Chondrocyte (in vitro differentiated cells): ENCODE data around the gene ARL2BP. TPM values are rescaled to one million over a fixed set of nuclear protein-coding genes. Genes with fewer than 3 reads are reported as not detected.

Experiments used
- DNase-seq: peaks from one replicate; pipeline ENCODE4 v3.0.0; 2021; ENCODE audit warnings: mixed read lengths, low spot score
- H3K27ac Mint-ChIP-seq: one replicate; pipeline ENCODE4 v1.8.0; 2021; ENCODE audit warnings: mild to moderate bottlenecking, moderate library complexity, mixed read lengths; ENCODE audit not compliant: unreplicated experiment
- H3K27me3 Mint-ChIP-seq: 2 replicates; pipeline ENCODE4 v1.8.0; 2021; ENCODE audit warnings: low read depth, mixed read lengths
- H3K36me3 Mint-ChIP-seq: 2 replicates; pipeline ENCODE4 v1.8.0; 2021; ENCODE audit warnings: low read depth, mixed read lengths
- H3K4me1 Mint-ChIP-seq: 2 replicates; pipeline ENCODE4 v1.8.0; 2021; ENCODE audit warnings: low read depth, mild to moderate bottlenecking, mixed read lengths
- H3K4me3 Mint-ChIP-seq: one replicate; pipeline ENCODE4 v1.8.0; 2021; ENCODE audit warnings: mild to moderate bottlenecking, moderate library complexity, mixed read lengths; ENCODE audit not compliant: unreplicated experiment
- H3K9me3 Mint-ChIP-seq: 2 replicates; pipeline ENCODE4 v1.8.0; 2021; ENCODE audit warnings: low read depth, mixed read lengths
- total RNA-seq: library from RNA; stranded (reverse); gene quantifications from 3 replicates; pipeline ENCODE4 v1.2.1, GENCODE V29; 2021
- TF ChIP-seq, protein P1 (sequence below): fragments of 200-600 bp; sonication (generic); IDR thresholded peaks from 2 replicates; pipeline ENCODE4 v1.5.0; 2021; ENCODE audit warnings: antibody characterized with exemption, mild to moderate bottlenecking, moderate library complexity

Gene ARL2BP
- total RNA-seq, 1 donor from 2014 or later = 69.5 TPM

- no peaks in the 10 kb centered on the region for H3K27me3 Mint-ChIP-seq
- no peak overlapping the region for H3K4me3 Mint-ChIP-seq
- no peak for DNase-seq
- H3K36me3 Mint-ChIP-seq = peaks cover 34% of the 10 kb centered on the region
- no peaks in the 10 kb centered on the region for H3K9me3 Mint-ChIP-seq
- no peak overlapping the region for H3K27ac Mint-ChIP-seq
- TF ChIP-seq, protein P1, sequence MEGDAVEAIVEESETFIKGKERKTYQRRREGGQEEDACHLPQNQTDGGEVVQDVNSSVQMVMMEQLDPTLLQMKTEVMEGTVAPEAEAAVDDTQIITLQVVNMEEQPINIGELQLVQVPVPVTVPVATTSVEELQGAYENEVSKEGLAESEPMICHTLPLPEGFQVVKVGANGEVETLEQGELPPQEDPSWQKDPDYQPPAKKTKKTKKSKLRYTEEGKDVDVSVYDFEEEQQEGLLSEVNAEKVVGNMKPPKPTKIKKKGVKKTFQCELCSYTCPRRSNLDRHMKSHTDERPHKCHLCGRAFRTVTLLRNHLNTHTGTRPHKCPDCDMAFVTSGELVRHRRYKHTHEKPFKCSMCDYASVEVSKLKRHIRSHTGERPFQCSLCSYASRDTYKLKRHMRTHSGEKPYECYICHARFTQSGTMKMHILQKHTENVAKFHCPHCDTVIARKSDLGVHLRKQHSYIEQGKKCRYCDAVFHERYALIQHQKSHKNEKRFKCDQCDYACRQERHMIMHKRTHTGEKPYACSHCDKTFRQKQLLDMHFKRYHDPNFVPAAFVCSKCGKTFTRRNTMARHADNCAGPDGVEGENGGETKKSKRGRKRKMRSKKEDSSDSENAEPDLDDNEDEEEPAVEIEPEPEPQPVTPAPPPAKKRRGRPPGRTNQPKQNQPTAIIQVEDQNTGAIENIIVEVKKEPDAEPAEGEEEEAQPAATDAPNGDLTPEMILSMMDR = no peak
- H3K4me1 Mint-ChIP-seq = no peaks in the 10 kb centered on the region
Measured at GRCh38 chr16:57229079-57229478, 16.0 kb upstream of the ARL2BP start.

DNA sequence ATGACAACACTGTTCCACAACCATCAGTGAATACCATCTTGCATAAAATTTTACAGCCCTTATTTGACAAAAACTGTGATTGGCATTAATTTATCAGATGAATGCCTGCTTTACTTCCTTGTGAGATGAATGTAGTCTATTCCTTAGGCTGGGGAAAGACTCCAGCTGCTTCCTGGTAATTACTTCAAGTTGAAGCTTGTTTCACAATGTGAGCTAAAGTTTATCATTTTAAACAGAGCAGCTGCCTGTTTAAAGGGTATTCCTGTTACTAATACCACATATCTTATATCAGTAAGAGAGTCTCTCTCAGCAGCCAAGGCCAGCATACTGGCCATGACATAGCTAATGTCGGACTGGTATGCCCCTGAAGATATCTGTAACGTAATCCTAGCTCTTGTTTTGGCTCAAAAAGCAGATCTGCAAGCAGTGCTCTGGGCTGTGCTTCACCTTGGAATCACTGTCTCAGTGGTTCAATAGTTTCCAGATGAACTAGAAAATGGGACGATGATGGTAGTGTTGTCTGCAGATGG, 13.2 kb upstream of the ARL2BP start:
- no peak overlapping the region for H3K27ac Mint-ChIP-seq
- H3K27me3 Mint-ChIP-seq = no peaks in the 10 kb centered on the region
- H3K4me3 Mint-ChIP-seq = no peak overlapping the region
- H3K9me3 Mint-ChIP-seq = no peaks in the 10 kb centered on the region
- H3K36me3 Mint-ChIP-seq = peaks cover 39% of the 10 kb centered on the region
- TF ChIP-seq, protein P1 = no peak
- no peaks in the 10 kb centered on the region for H3K4me1 Mint-ChIP-seq
- no peak for DNase-seq

DNA sequence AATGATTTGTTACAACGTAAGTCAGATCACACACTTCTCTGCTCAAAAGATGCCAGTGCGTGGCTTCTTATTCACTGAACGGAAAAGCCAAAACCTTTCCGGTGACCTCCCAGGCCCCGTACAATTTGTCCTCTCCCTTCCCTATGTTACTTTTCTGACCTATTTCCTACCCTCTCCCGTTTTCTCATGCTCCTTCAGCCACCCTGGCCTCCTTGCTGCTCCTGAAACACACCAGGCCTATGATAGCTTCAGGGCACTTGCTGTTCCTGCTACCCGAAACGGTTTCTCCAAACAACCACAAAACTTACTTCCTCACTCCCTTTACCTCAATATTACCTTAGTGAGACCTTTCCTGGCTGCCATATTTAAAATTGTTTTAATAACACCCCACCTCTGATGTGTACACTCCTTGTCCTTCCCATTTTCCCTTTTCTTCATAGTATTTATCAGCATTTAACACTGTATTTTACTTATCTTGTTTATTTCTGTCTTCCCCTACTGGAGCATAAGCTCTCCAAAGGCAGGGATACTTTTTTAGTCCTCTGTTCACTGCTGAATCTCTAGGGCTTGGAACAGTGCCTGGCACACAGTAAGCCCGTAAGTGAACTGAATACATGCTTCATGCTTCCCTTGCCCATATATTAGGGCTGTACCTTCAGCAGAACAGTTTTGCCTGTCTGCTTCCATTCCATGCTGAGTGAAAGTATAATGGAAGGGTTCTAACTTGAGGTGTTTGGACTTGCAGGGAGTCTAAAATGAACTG, 10.9 kb upstream of the ARL2BP start:
- H3K4me1 Mint-ChIP-seq = no peaks in the 10 kb centered on the region
- no peaks in the 10 kb centered on the region for H3K27me3 Mint-ChIP-seq
- TF ChIP-seq, protein P1 = no peak
- no peak for DNase-seq
- no peaks in the 10 kb centered on the region for H3K9me3 Mint-ChIP-seq
- no peak overlapping the region for H3K27ac Mint-ChIP-seq
- H3K36me3 Mint-ChIP-seq = peaks cover 35% of the 10 kb centered on the region
- no peak overlapping the region for H3K4me3 Mint-ChIP-seq

GRCh38 chr16:57234707-57235092, 10.4 kb upstream of the ARL2BP start:
- no peaks in the 10 kb centered on the region for H3K4me1 Mint-ChIP-seq
- H3K27me3 Mint-ChIP-seq = no peaks in the 10 kb centered on the region
- DNase-seq = no peak
- no peak overlapping the region for H3K27ac Mint-ChIP-seq
- no peaks in the 10 kb centered on the region for H3K9me3 Mint-ChIP-seq
- H3K4me3 Mint-ChIP-seq = no peak overlapping the region
- peaks cover 38% of the 10 kb centered on the region for H3K36me3 Mint-ChIP-seq
- TF ChIP-seq, protein P1 = no peak

GRCh38 chr16:57235128-57236021, 9.7 kb upstream of the ARL2BP start:
- Mint-ChIP-seq H3K9me3 (no peaks in the 10 kb centered on the region), H3K36me3 (peaks cover 36% of the 10 kb centered on the region), H3K27ac (peak overlapping the region; percentile 61), H3K4me1 (no peaks in the 10 kb centered on the region), H3K4me3 (no peak overlapping the region), H3K27me3 (no peaks in the 10 kb centered on the region)
- TF ChIP-seq, protein P1 = no peak
- no peak for DNase-seq
